22Rv1 (cell line): Measurements from ENCODE around the gene SORL1.

Experiments used
- H3K27ac ChIP-seq: fragments of 450-650 bp; 2 replicates; pipeline ENCODE4 v1.5.1; 2017
- CTCF ChIP-seq: fragments of 450-650 bp; IDR thresholded peaks from 2 replicates; pipeline ENCODE4 v1.5.1; 2017; ENCODE audit warnings: mild to moderate bottlenecking
- ZFX ChIP-seq: fragments of 450-650 bp; IDR thresholded peaks from 2 replicates; pipeline ENCODE4 v1.6.1; 2017; ENCODE audit warnings: antibody characterized with exemption, borderline replicate concordance

Gene SORL1

GRCh38 chr11:121412711-121413415 lies 39.3 kb upstream of the SORL1 start:
- no peak overlapping the region for H3K27ac ChIP-seq
- no peak for TF ChIP-seq ZFX
- TF ChIP-seq CTCF: no peak

GRCh38 chr11:121414141-121414913 lies 37.8 kb upstream of the SORL1 start:
- TF ChIP-seq CTCF (no peak), ZFX (no peak)
- no peak overlapping the region for H3K27ac ChIP-seq

GRCh38 chr11:121415856-121416255 lies 36.3 kb upstream of the SORL1 start:
- no peak overlapping the region for H3K27ac ChIP-seq
- TF ChIP-seq ZFX: no peak
- no peak for TF ChIP-seq CTCF

- TF ChIP-seq CTCF (no peak), ZFX (no peak)
- no peak overlapping the region for H3K27ac ChIP-seq
These were observed 35.0 kb upstream of the SORL1 start for GRCh38 chr11:121417055-121417551.

- TF ChIP-seq CTCF (no peak), ZFX (no peak)
- no peak overlapping the region for H3K27ac ChIP-seq
These were observed 34.5 kb upstream of the SORL1 start for GRCh38 chr11:121417607-121418006.

GRCh38 chr11:121418625-121419114 lies 33.4 kb upstream of the SORL1 start:
- H3K27ac ChIP-seq: no peak overlapping the region
- TF ChIP-seq ZFX (no peak), CTCF (no peak)

- TF ChIP-seq CTCF: no peak
- no peak for TF ChIP-seq ZFX
- H3K27ac ChIP-seq: no peak overlapping the region
These were observed 32.3 kb upstream of the SORL1 start for GRCh38 chr11:121419836-121420235.
